ENCODE data around the gene UBA52. TPM values are rescaled to one million over a fixed set of nuclear protein-coding genes. Genes with fewer than 3 reads are reported as not detected.

UBA52 gene
- total and polyA plus RNA-seq, 2 of the 8 experiments (the other 6 are each of a cell fraction or from before 2014, with no cell fraction given), result 1,340 to 5,409 TPM

DNA sequence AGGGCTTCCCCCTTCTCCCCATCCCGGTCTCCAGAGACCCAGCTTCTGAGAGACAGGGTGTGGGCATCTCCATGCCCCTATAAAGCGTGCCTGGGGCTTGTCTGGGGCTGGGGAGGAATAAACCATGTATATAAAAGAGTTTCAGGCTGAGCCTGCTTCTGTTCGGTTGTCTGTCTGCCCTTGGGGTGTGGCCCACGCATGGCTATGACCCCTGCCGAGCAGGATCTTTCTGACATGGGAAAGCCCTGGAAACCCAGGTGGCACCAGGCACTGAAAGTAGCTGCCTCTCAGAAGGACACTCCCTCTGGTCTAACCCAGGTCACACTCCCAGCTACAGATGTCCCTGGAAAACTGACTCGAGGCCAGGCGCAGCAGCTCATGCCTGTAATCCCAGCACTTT is 49.2 kb downstream of the UBA52 start:
- CTCF ChIA-PET (ENCODE audit: partially characterized antibody), result interaction anchor here (0.6 to 2.3 kb wide), 12 partner anchors 8 to 200 kb away, joined by 3 to 7 read pairs (median 4); partner anchors contain the start of gene TMEM59L
- no peak for FAIRE-seq
- WGBS, 2 experiments (ENCODE audit: extremely low coverage in 1 of 2, insufficient coverage in 1 of 2, insufficient read length in 1 of 2, insufficient replicate concordance in 2 of 2, low coverage in 1 of 2, low lambda C conversion rate in 2 of 2, missing lambda C conversion rate in 1 of 2), result 87% methylated on average over 7 of the region's 7 CpGs; no CpG with 5 or more reads in 1 of the 2 experiments
- TF ChIP-seq CREB1 (IDR thresholded peaks at IDR 0.05), result no peak
- no peak for TF ChIP-seq TAF7 (optimal IDR thresholded peaks at IDR 0.05; ENCODE audit: borderline replicate concordance, low read depth, low read length)
- no peak for TF ChIP-seq NANOG (IDR thresholded peaks at IDR 0.05; ENCODE audit: insufficient read depth, low read depth, low read length, poor library complexity, severe bottlenecking)
- no peak for TF ChIP-seq POLR2AphosphoS5 (IDR thresholded peaks at IDR 0.05; ENCODE audit: low read depth, low read length)
- TF ChIP-seq TBP (IDR thresholded peaks at IDR 0.05; ENCODE audit: low read depth, low read length), result no peak
- no peak for TF ChIP-seq SIN3A (conservative IDR thresholded peaks at IDR 0.05 in 1 of 2, IDR thresholded peaks at IDR 0.05 in 1 of 2; ENCODE audit: low read depth in 1 of 2, low read length in 2 of 2)
- TF ChIP-seq PHF8 (conservative IDR thresholded peaks at IDR 0.05; ENCODE audit: low read depth, low read length), result no peak
- TF ChIP-seq KDM4A (IDR thresholded peaks at IDR 0.05; ENCODE audit: low read depth, low read length, severe bottlenecking), result no peak
- no peak for TF ChIP-seq RAD21 (IDR thresholded peaks at IDR 0.05 in 1 of 2, conservative IDR thresholded peaks at IDR 0.05 in 1 of 2; ENCODE audit: low read depth in 2 of 2, low read length in 2 of 2)
- TF ChIP-seq, protein P1, sequence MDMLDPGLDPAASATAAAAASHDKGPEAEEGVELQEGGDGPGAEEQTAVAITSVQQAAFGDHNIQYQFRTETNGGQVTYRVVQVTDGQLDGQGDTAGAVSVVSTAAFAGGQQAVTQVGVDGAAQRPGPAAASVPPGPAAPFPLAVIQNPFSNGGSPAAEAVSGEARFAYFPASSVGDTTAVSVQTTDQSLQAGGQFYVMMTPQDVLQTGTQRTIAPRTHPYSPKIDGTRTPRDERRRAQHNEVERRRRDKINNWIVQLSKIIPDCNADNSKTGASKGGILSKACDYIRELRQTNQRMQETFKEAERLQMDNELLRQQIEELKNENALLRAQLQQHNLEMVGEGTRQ (IDR thresholded peaks at IDR 0.05; ENCODE audit: low read length), result no peak
- TF ChIP-seq JUND (IDR thresholded peaks at IDR 0.05; ENCODE audit: low read length), result no peak
- TF ChIP-seq POU5F1 (IDR thresholded peaks at IDR 0.05; ENCODE audit: low read depth, low read length), result no peak
- TF ChIP-seq KDM1A (IDR thresholded peaks at IDR 0.05; ENCODE audit: borderline replicate concordance, low read length), result no peak

More for the DNA sequence above, 49.2 kb downstream of the UBA52 start:
- no peak overlapping the region for H4K5ac ChIP-seq (ENCODE audit: insufficient read length, low read depth, low read length)
- no peak overlapping the region for H3K56ac ChIP-seq (replicated peaks; ENCODE audit: insufficient read length, low read depth, low read length)
- H2BK20ac ChIP-seq (ENCODE audit: low read length), result no peak overlapping the region
- DNase-seq (ENCODE audit: low read depth in 1 of 2, low spot score in 2 of 2), result no peak
- H3K27me3 ChIP-seq (replicated peaks in 1 of 4; ENCODE audit: control insufficient read depth in 3 of 4, extremely low read depth in 1 of 4, insufficient read depth in 3 of 4, low read length in 3 of 4), result peaks cover 0 to 2% (median 0%) of the 10 kb centered on the region in 4 experiments; a peak in 2 of 7 replicates
- peaks cover 0 to 1% of the 10 kb centered on the region in 2 experiments for H4K20me1 ChIP-seq (replicated peaks in 1 of 2; ENCODE audit: control insufficient read depth in 1 of 2, insufficient read depth in 2 of 2, low read length in 2 of 2)
- no peaks in the 10 kb centered on the region for H3K4me1 ChIP-seq (replicated peaks in 1 of 4; ENCODE audit: control insufficient read depth in 3 of 4, insufficient read depth in 4 of 4, low read length in 3 of 4)
- H2BK12ac ChIP-seq (ENCODE audit: low read depth, low read length), result no peak overlapping the region
- no peak overlapping the region for H2BK120ac ChIP-seq (replicated peaks; ENCODE audit: low read depth, low read length)
- H3K27ac ChIP-seq (ENCODE audit: low read depth, low read length), result no peak overlapping the region
- no peaks in the 10 kb centered on the region for H3K79me2 ChIP-seq (ENCODE audit: control insufficient read depth in 1 of 2, insufficient read depth in 2 of 2, low read length in 2 of 2)
- no peak overlapping the region for H2BK15ac ChIP-seq (ENCODE audit: low read length)
- no peak overlapping the region for H3K18ac ChIP-seq (ENCODE audit: extremely low read depth, low read length)
- no peak overlapping the region for H3K4me3 ChIP-seq (ENCODE audit: extremely low read depth in 1 of 4, insufficient read depth in 2 of 4, low read depth in 3 of 4, low read length in 4 of 4)
- no peaks in the 10 kb centered on the region for H3K9me3 ChIP-seq (ENCODE audit: insufficient read depth in 2 of 2, low read depth in 1 of 2, low read length in 1 of 2)
- H3K14ac ChIP-seq (ENCODE audit: insufficient read length), result no peak overlapping the region
- no peak overlapping the region for H3K23ac ChIP-seq (ENCODE audit: insufficient read length)
- POLR2A ChIA-PET (ENCODE audit: partially characterized antibody), result interaction anchor here (1.1 to 1.2 kb wide), 2 partner anchors 9 to 32 kb away, joined by 3 to 6 read pairs; partner anchors contain the start of gene TMEM59L
- no peak overlapping the region for H4K8ac ChIP-seq (ENCODE audit: extremely low read depth, insufficient read depth, low read length)
- no peaks in the 10 kb centered on the region for H3K36me3 ChIP-seq (ENCODE audit: control insufficient read depth in 2 of 4, insufficient read depth in 4 of 4, low read length in 3 of 4)
- H3K4ac ChIP-seq (replicated peaks; ENCODE audit: insufficient read length, low read depth, low read length), result no peak overlapping the region
- H2AFZ ChIP-seq (ENCODE audit: low read length), result no peak overlapping the region
- H4K91ac ChIP-seq (replicated peaks; ENCODE audit: insufficient read length, low read length), result no peak overlapping the region
- H3K4me2 ChIP-seq (ENCODE audit: insufficient read depth in 1 of 2, low read depth in 2 of 2, low read length in 2 of 2), result no peak overlapping the region
- no peaks in the 10 kb centered on the region for H3K23me2 ChIP-seq (ENCODE audit: low read depth, low read length)
- H3K9ac ChIP-seq (replicated peaks in 1 of 4; ENCODE audit: extremely low read depth in 1 of 4, low read depth in 3 of 4, low read length in 3 of 4), result no peak overlapping the region
- H3K79me1 ChIP-seq (ENCODE audit: low read depth, low read length), result no peaks in the 10 kb centered on the region
- no peak overlapping the region for H2AK5ac ChIP-seq (ENCODE audit: low read depth, low read length)
- H2BK5ac ChIP-seq (ENCODE audit: low read depth, low read length), result no peak overlapping the region
